Measurements from ENCODE around the gene ZBTB46. TPM values are rescaled to one million over a fixed set of nuclear protein-coding genes. Genes with fewer than 3 reads are reported as not detected.

Gene ZBTB46
- total and polyA plus RNA-seq, 5 donors from 2014 or later: 0.03 to 0.49 (median 0.09) TPM; not detected in 2

- Histone ChIP-seq H3K36me3 (ENCODE audit: control insufficient read depth, insufficient read depth, low read length) (no peaks in the 10 kb centered on the region), H3K27me3 (ENCODE audit: control insufficient read depth, insufficient read depth, low read length) (peaks cover 16% of the 10 kb centered on the region), H3K4me1 (ENCODE audit: control insufficient read depth, insufficient read depth, low read length, poor library complexity, severe bottlenecking) (peaks cover 17% of the 10 kb centered on the region), H3K27ac (ENCODE audit: insufficient read depth, low read length, poor library complexity, severe bottlenecking) (no peak overlapping the region), H3K4me3 (ENCODE audit: low read depth, low read length) (no peak overlapping the region), H3K9me3 (ENCODE audit: control insufficient read depth in 2 of 2, low read length in 2 of 2) (no peaks in the 10 kb centered on the region)
- H3K27ac Mint-ChIP-seq: no peak overlapping the region
- H3K4me3 Mint-ChIP-seq: peak overlapping the region in 1 of 4 donors; percentile 36
- H3K36me3 Mint-ChIP-seq: no peaks in the 10 kb centered on the region
- H3K4me1 Mint-ChIP-seq: peaks cover 7 to 16% (median 9%) of the 10 kb centered on the region in 4 donors
- H3K27me3 Mint-ChIP-seq: peaks cover 41% of the 10 kb centered on the region
- ATAC-seq (ENCODE audit: low read depth in 2 of 2): no peak
- DNase-seq: no peak
- H3K9me3 Mint-ChIP-seq: peaks cover 0 to 3% (median 0%) of the 10 kb centered on the region in 7 donors
Measured at GRCh38 chr20:63828124-63828523, 2.9 kb downstream of the ZBTB46 start.

- Mint-ChIP-seq H3K36me3 (no peaks in the 10 kb centered on the region), H3K4me1 (peaks cover 7 to 13% (median 9%) of the 10 kb centered on the region in 4 donors), H3K27ac (no peak overlapping the region), H3K9me3 (peaks cover 0 to 3% (median 0%) of the 10 kb centered on the region in 7 donors), H3K4me3 (no peak overlapping the region), H3K27me3 (peaks cover 41% of the 10 kb centered on the region)
- no peaks in the 10 kb centered on the region for H3K36me3 ChIP-seq (ENCODE audit: control insufficient read depth, insufficient read depth, low read length)
- no peak overlapping the region for H3K27ac ChIP-seq (ENCODE audit: insufficient read depth, low read length, poor library complexity, severe bottlenecking)
- H3K4me1 ChIP-seq (ENCODE audit: control insufficient read depth, insufficient read depth, low read length, poor library complexity, severe bottlenecking): peaks cover 15% of the 10 kb centered on the region
- no peak overlapping the region for H3K4me3 ChIP-seq (ENCODE audit: low read depth, low read length)
- no peak for ATAC-seq (ENCODE audit: low read depth in 2 of 2)
- H3K27me3 ChIP-seq (ENCODE audit: control insufficient read depth, insufficient read depth, low read length): peaks cover 16% of the 10 kb centered on the region
- DNase-seq: no peak
- no peaks in the 10 kb centered on the region for H3K9me3 ChIP-seq (ENCODE audit: control insufficient read depth in 2 of 2, low read length in 2 of 2)
Measured at GRCh38 chr20:63826753-63827152, 4.3 kb downstream of the ZBTB46 start.

- H3K27ac Mint-ChIP-seq: no peak overlapping the region
- ATAC-seq (ENCODE audit: low read depth in 2 of 2): no peak
- Histone ChIP-seq H3K4me3 (ENCODE audit: low read depth, low read length) (no peak overlapping the region), H3K36me3 (ENCODE audit: control insufficient read depth, insufficient read depth, low read length) (no peaks in the 10 kb centered on the region), H3K27ac (ENCODE audit: insufficient read depth, low read length, poor library complexity, severe bottlenecking) (no peak overlapping the region), H3K4me1 (ENCODE audit: control insufficient read depth, insufficient read depth, low read length, poor library complexity, severe bottlenecking) (peaks cover 13% of the 10 kb centered on the region), H3K9me3 (ENCODE audit: control insufficient read depth in 2 of 2, low read length in 2 of 2) (no peaks in the 10 kb centered on the region), H3K27me3 (ENCODE audit: control insufficient read depth, insufficient read depth, low read length) (peaks cover 16% of the 10 kb centered on the region)
- H3K9me3 Mint-ChIP-seq: peaks cover 0 to 3% (median 0%) of the 10 kb centered on the region in 7 donors
- no peaks in the 10 kb centered on the region for H3K36me3 Mint-ChIP-seq
- H3K4me3 Mint-ChIP-seq: no peak overlapping the region
- no peak for DNase-seq
- H3K27me3 Mint-ChIP-seq: peaks cover 41% of the 10 kb centered on the region
- peaks cover 7 to 13% (median 9%) of the 10 kb centered on the region in 4 donors for H3K4me1 Mint-ChIP-seq
Measured at GRCh38 chr20:63825331-63826118, 5.5 kb downstream of the ZBTB46 start.

GRCh38 chr20:63823691-63824311 is 7.3 kb downstream of the ZBTB46 start:
- no peak for ATAC-seq (ENCODE audit: low read depth in 2 of 2)
- Histone ChIP-seq H3K27me3 (ENCODE audit: control insufficient read depth, insufficient read depth, low read length) (peaks cover 3% of the 10 kb centered on the region), H3K4me1 (ENCODE audit: control insufficient read depth, insufficient read depth, low read length, poor library complexity, severe bottlenecking) (no peaks in the 10 kb centered on the region), H3K4me3 (ENCODE audit: low read depth, low read length) (no peak overlapping the region), H3K36me3 (ENCODE audit: control insufficient read depth, insufficient read depth, low read length) (no peaks in the 10 kb centered on the region), H3K9me3 (ENCODE audit: control insufficient read depth in 2 of 2, low read length in 2 of 2) (no peaks in the 10 kb centered on the region), H3K27ac (ENCODE audit: insufficient read depth, low read length, poor library complexity, severe bottlenecking) (no peak overlapping the region)
- H3K9me3 Mint-ChIP-seq: peaks cover 0 to 3% (median 0%) of the 10 kb centered on the region in 7 donors
- no peaks in the 10 kb centered on the region for H3K36me3 Mint-ChIP-seq
- H3K4me3 Mint-ChIP-seq: no peak overlapping the region
- no peak for DNase-seq
- peaks cover 0 to 3% (median 0%) of the 10 kb centered on the region in 4 donors for H3K4me1 Mint-ChIP-seq
- peaks cover 35% of the 10 kb centered on the region for H3K27me3 Mint-ChIP-seq
- peak overlapping the region in 1 of 3 donors; percentile 20 for H3K27ac Mint-ChIP-seq

- no peak overlapping the region for H3K4me3 ChIP-seq (ENCODE audit: low read depth, low read length)
- Mint-ChIP-seq H3K9me3 (peaks cover 0 to 3% (median 0%) of the 10 kb centered on the region in 7 donors), H3K4me3 (no peak overlapping the region), H3K27me3 (peaks cover 27% of the 10 kb centered on the region), H3K4me1 (no peaks in the 10 kb centered on the region), H3K27ac (no peak overlapping the region), H3K36me3 (no peaks in the 10 kb centered on the region)
- H3K27ac ChIP-seq (ENCODE audit: insufficient read depth, low read length, poor library complexity, severe bottlenecking): no peak overlapping the region
- no peaks in the 10 kb centered on the region for H3K27me3 ChIP-seq (ENCODE audit: control insufficient read depth, insufficient read depth, low read length)
- DNase-seq: no peak
- H3K4me1 ChIP-seq (ENCODE audit: control insufficient read depth, insufficient read depth, low read length, poor library complexity, severe bottlenecking): no peaks in the 10 kb centered on the region
- no peak for ATAC-seq (ENCODE audit: low read depth in 2 of 2)
- H3K9me3 ChIP-seq (ENCODE audit: control insufficient read depth in 2 of 2, low read length in 2 of 2): no peaks in the 10 kb centered on the region
- H3K36me3 ChIP-seq (ENCODE audit: control insufficient read depth, insufficient read depth, low read length): no peaks in the 10 kb centered on the region
Measured at GRCh38 chr20:63822276-63822696, 8.8 kb downstream of the ZBTB46 start.

GRCh38 chr20:63821811-63822210 is 9.3 kb downstream of the ZBTB46 start:
- H3K27ac ChIP-seq (ENCODE audit: insufficient read depth, low read length, poor library complexity, severe bottlenecking): no peak overlapping the region
- no peaks in the 10 kb centered on the region for H3K27me3 ChIP-seq (ENCODE audit: control insufficient read depth, insufficient read depth, low read length)
- ATAC-seq (ENCODE audit: low read depth in 2 of 2) (no peak), DNase-seq (no peak)
- peaks cover 0 to 3% (median 0%) of the 10 kb centered on the region in 7 donors for H3K9me3 Mint-ChIP-seq
- H3K4me1 ChIP-seq (ENCODE audit: control insufficient read depth, insufficient read depth, low read length, poor library complexity, severe bottlenecking): no peaks in the 10 kb centered on the region
- H3K4me3 ChIP-seq (ENCODE audit: low read depth, low read length): no peak overlapping the region
- peaks cover 24% of the 10 kb centered on the region for H3K27me3 Mint-ChIP-seq
- H3K36me3 Mint-ChIP-seq: no peaks in the 10 kb centered on the region
- no peaks in the 10 kb centered on the region for H3K36me3 ChIP-seq (ENCODE audit: control insufficient read depth, insufficient read depth, low read length)
- no peaks in the 10 kb centered on the region for H3K4me1 Mint-ChIP-seq
- H3K4me3 Mint-ChIP-seq: no peak overlapping the region
- H3K27ac Mint-ChIP-seq: no peak overlapping the region
- no peaks in the 10 kb centered on the region for H3K9me3 ChIP-seq (ENCODE audit: control insufficient read depth in 2 of 2, low read length in 2 of 2)

GRCh38 chr20:63819224-63819921 is 11.7 kb downstream of the ZBTB46 start:
- Histone ChIP-seq H3K9me3 (ENCODE audit: control insufficient read depth in 2 of 2, low read length in 2 of 2) (no peaks in the 10 kb centered on the region), H3K36me3 (ENCODE audit: control insufficient read depth, insufficient read depth, low read length) (no peaks in the 10 kb centered on the region), H3K27ac (ENCODE audit: insufficient read depth, low read length, poor library complexity, severe bottlenecking) (peak overlapping the region; percentile 34), H3K4me1 (ENCODE audit: control insufficient read depth, insufficient read depth, low read length, poor library complexity, severe bottlenecking) (no peaks in the 10 kb centered on the region), H3K4me3 (ENCODE audit: low read depth, low read length) (no peak overlapping the region), H3K27me3 (ENCODE audit: control insufficient read depth, insufficient read depth, low read length) (no peaks in the 10 kb centered on the region)
- ATAC-seq (ENCODE audit: low read depth in 2 of 2) (peak; percentile 16 to 43), DNase-seq (peak in 1 of 3 donors; percentile 28)
- Mint-ChIP-seq H3K27me3 (peaks cover 9% of the 10 kb centered on the region), H3K36me3 (no peaks in the 10 kb centered on the region), H3K9me3 (no peaks in the 10 kb centered on the region), H3K4me3 (peak overlapping the region; percentile 1 to 63 (median 44)), H3K27ac (peak overlapping the region; percentile 0 to 81 (median 71)), H3K4me1 (no peaks in the 10 kb centered on the region)
